Mammary epithelial cell (primary cell): ENCODE data around the gene POMZP3.
"Not testable (repeated sequence)": the region's sequence is repeated elsewhere in the genome, so short reads cannot be mapped to it uniquely, and the experiment has no call there.

ENCODE experiments used
- CTCF ChIP-seq, 2 donors: IDR thresholded peaks in 1 of 2; conservative IDR thresholded peaks in 1 of 2; 2 replicates each; pipeline ENCODE4 v1.5.1; 2011 to 2012; ENCODE audit warnings: inconsistent platforms in 2 of 2, low read length in 2 of 2, mild to moderate bottlenecking in 2 of 2, control low read depth in 1 of 2, low read depth in 1 of 2; ENCODE audit not compliant: insufficient read depth in 1 of 2; ENCODE audit errors: extremely low read depth in 1 of 2
- EZH2 ChIP-seq: IDR thresholded peaks from 2 replicates; pipeline ENCODE4 v1.6.1; 2012; ENCODE audit warnings: low read length, inconsistent platforms, borderline replicate concordance

GRCh38 chr7:76675783-76676182 lies 48.7 kb upstream of the POMZP3 start:
- TF ChIP-seq CTCF (conservative IDR thresholded peaks at IDR 0.05 in 1 of 2, IDR thresholded peaks at IDR 0.05 in 1 of 2; ENCODE audit: extremely low read depth in 1 of 2, insufficient read depth in 1 of 2, low read depth in 1 of 2, low read length in 2 of 2); EZH2: not testable (repeated sequence)
